HUES64 (cell line): ENCODE measurements around the gene RASGRF2.
"Not testable (repeated sequence)": the region's sequence is repeated elsewhere in the genome, so short reads cannot be mapped to it uniquely, and the experiment has no call there.

Experiments used
- H3K27ac ChIP-seq: 2 replicates; pipeline ENCODE4 v1.7.0; 2013; ENCODE audit warnings: low read depth, low read length, inconsistent platforms
- H3K27me3 ChIP-seq: 2 replicates; pipeline ENCODE4 v1.6.1; 2013; ENCODE audit warnings: mild to moderate bottlenecking, low read length; ENCODE audit not compliant: insufficient read depth
- H3K36me3 ChIP-seq: 2 replicates; pipeline ENCODE4 v1.6.1; 2013; ENCODE audit warnings: mild to moderate bottlenecking, low read length; ENCODE audit not compliant: insufficient read depth
- H3K4me1 ChIP-seq: 2 replicates; pipeline ENCODE4 v1.6.1; 2013; ENCODE audit warnings: mild to moderate bottlenecking, low read length, moderate library complexity; ENCODE audit not compliant: insufficient read depth
- H3K4me3 ChIP-seq: 2 replicates; pipeline ENCODE4 v1.5.1; 2013; ENCODE audit warnings: mild to moderate bottlenecking, low read length, moderate library complexity
- H3K9ac ChIP-seq: 2 replicates; pipeline ENCODE4 v1.6.1; 2013; ENCODE audit warnings: mild to moderate bottlenecking, low read depth, low read length
- H3K9me3 ChIP-seq: 2 replicates; pipeline ENCODE4 v1.6.1; 2013; ENCODE audit warnings: low read depth, low read length; ENCODE audit not compliant: insufficient read depth
- WGBS: fragments of 150-250, 120-280 bp; methylation state at CpG from one replicate; pipeline ENCODE4 v1.1.7; 2013; ENCODE audit warnings: missing lambda C conversion rate; 5-methylcytosine and 5-hydroxymethylcytosine counted together

The RASGRF2 gene

DNA sequence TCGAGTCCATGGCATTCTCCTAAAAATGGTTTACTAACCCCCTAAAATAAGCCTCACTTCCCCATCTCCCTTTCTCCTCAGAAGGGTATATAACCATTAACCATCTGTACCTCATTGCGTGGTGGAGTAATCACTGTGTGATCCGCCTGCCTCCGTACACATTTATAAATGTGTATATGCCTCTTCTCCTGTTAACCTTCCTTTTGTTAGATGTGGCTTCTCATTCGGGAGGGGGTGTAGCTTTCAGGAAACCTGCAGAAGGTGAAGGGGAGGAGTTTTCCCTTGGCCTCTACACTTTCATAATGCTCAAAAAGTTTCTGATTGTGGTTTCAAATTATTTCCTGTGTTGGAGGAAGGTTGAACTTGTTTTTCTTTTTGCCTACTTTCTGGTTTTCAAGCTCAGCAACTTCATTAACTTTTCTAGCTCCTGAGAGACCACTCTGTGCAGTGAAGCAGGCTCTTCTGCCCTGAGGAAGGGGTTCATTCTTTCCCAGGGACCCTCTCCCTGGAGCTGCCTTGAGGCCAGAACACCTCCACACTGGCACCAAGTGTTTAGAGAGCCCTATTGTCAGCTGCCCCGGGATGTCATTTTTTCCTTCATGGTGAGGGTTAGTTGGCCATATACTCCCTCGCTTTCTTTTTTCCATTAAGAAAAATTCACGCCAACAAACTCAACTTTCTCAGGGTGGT lies 46.9 kb downstream of the RASGRF2 start:
- no peak overlapping the region for H3K27ac ChIP-seq
- H3K4me3 ChIP-seq = no peak overlapping the region
- no peak overlapping the region for H3K9ac ChIP-seq
- H3K36me3 ChIP-seq = no peaks in the 10 kb centered on the region
- no peaks in the 10 kb centered on the region for H3K27me3 ChIP-seq
- H3K4me1 ChIP-seq = no peaks in the 10 kb centered on the region
- WGBS = 94% methylated on average over 5 of the region's 8 CpGs
- no peaks in the 10 kb centered on the region for H3K9me3 ChIP-seq

DNA sequence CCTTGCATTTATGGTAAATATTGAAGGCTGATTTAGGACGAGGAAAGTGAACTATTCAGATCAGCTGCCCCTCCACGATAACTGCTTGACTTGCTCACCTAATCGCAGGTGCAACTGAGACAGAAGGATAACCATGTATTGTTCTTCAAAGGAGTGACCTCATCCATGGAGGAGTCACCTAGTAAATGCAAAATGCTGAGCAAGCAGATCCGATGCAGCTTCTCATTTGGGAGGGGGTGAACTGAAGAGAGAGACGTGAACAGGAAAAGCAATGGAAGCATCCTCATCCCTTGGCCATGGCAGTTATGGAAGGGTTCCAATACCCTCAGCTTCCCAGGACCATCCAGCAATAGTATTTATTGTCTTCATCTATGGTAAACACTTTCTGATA lies 47.5 kb downstream of the RASGRF2 start:
- 91% methylated on average over 5 of the region's 5 CpGs for WGBS
- no peak overlapping the region for H3K4me3 ChIP-seq
- H3K4me1 ChIP-seq = no peaks in the 10 kb centered on the region
- no peak overlapping the region for H3K9ac ChIP-seq
- no peak overlapping the region for H3K27ac ChIP-seq
- no peaks in the 10 kb centered on the region for H3K36me3 ChIP-seq
- H3K9me3 ChIP-seq = no peaks in the 10 kb centered on the region
- no peaks in the 10 kb centered on the region for H3K27me3 ChIP-seq

DNA sequence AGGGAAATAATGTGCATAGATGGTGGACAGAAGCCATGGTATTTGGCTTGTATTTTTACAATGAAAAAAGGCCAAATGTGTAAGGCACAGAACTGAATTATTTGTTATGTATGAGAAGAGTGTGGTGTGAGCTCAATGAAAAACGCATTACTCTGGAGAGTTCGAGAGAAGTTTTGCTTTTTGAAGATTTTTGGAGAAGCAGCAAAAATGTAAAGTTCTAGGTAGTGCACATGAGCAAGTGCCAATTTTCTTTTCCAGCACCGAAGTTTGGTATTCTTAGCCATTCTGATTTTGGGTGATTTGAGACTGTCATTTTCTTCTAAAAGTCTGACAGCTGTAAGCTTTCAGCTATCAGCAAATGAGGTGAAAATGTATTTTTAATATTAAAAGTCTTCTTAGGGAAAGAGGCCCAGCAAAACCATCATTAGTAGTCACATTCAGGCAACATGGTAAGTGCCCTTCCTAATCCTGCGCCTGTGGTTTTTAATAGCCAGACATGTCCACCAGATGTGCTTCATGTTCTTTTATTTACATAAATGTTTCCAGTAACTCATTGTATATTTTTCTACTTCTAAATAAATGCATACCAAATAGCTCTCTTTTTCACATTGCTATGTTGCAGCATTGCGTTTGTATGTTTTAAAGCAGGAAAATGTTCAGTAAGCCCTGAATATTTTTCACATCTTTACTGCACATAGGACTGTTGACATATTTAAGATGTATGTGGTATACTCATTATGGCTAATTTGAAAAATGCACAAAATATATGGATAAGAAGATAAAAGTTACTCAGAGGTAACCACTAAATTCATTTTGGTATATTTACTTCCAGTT lies 50.4 kb downstream of the RASGRF2 start:
- Histone ChIP-seq H3K9ac (no peak overlapping the region), H3K4me1 (peaks cover 2% of the 10 kb centered on the region; the same call in 1 of the 2 replicates), H3K4me3 (no peak overlapping the region), H3K36me3 (no peaks in the 10 kb centered on the region), H3K27ac (no peak overlapping the region), H3K27me3 (no peaks in the 10 kb centered on the region), H3K9me3 (no peaks in the 10 kb centered on the region)
- 95% methylated on average over 5 of the region's 5 CpGs for WGBS

DNA sequence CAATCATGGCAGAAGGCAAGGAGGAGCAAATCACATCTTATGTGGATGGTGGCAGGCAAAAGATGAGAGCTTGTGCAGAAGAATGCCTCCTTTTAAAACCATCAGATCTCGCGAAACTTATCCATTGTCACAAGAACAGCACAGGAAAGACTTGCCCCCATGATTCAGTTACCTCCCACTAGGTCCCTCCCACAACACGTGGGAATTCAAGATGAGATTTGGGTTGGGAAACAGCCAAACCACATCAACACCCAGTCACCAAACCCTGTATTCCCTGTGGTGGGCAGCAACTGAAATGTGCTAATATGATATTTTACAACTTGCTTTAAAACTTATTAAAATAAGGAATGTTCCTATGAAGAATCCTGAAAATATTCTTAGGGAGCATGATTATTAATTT lies 54.2 kb downstream of the RASGRF2 start:
- no peaks in the 10 kb centered on the region for H3K27me3 ChIP-seq
- no peak overlapping the region for H3K27ac ChIP-seq
- H3K9me3 ChIP-seq = no peaks in the 10 kb centered on the region
- WGBS = 93% methylated on average over 3 of the region's 3 CpGs
- H3K4me1 ChIP-seq = peaks cover 9% of the 10 kb centered on the region
- no peak overlapping the region for H3K4me3 ChIP-seq
- H3K9ac ChIP-seq = no peak overlapping the region
- H3K36me3 ChIP-seq = no peaks in the 10 kb centered on the region

DNA sequence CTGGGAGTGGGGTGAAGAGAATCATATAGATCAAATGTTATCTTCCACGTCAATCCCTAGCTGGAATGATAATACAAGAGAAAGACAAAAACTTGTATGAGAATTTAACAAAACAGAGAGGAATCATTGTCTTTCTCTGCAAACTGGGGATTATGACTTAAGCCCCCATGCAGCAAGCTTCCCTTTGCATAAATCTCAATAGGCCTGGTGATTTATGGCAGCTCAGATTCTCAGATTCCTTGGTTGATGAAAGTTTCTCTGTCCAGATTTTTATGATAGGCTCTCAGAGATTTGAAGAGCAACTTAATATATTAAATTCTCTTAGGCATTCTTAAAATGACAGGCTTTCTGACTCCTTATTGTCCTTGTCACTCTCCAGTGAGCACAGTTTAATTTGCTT lies 56.0 kb downstream of the RASGRF2 start:
- Histone ChIP-seq H3K9ac (no peak overlapping the region), H3K27me3 (no peaks in the 10 kb centered on the region), H3K27ac (no peak overlapping the region), H3K36me3 (no peaks in the 10 kb centered on the region), H3K4me3 (no peak overlapping the region), H3K4me1 (peaks cover 12% of the 10 kb centered on the region), H3K9me3 (no peaks in the 10 kb centered on the region)
- WGBS = no CpG with 5 or more reads among the region's 1 CpG

DNA sequence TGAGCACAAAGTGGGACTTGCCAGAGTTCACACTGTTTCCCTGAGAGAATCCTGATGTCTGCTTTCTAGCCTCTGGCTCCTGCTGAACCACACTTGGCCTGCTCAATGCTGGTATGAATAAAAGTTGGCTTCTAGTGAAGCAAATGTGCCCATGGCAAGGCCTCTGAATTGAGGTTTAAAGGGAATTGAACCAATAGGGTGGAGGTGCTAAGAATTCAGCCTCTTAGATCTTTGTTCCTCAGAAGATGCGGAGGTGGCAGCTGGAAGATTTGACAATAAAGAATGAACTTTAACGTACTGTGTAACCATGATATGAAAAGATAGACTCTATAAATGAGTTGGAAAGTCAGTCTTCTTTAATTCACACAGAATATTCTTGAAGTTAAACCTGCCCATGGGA lies 57.2 kb downstream of the RASGRF2 start:
- Histone ChIP-seq H3K36me3 (no peaks in the 10 kb centered on the region), H3K9ac (no peak overlapping the region), H3K27me3 (no peaks in the 10 kb centered on the region), H3K4me3 (no peak overlapping the region), H3K4me1 (peaks cover 12% of the 10 kb centered on the region), H3K9me3 (no peaks in the 10 kb centered on the region), H3K27ac (no peak overlapping the region)
- WGBS = 100% methylated on average over 2 of the region's 2 CpGs

DNA sequence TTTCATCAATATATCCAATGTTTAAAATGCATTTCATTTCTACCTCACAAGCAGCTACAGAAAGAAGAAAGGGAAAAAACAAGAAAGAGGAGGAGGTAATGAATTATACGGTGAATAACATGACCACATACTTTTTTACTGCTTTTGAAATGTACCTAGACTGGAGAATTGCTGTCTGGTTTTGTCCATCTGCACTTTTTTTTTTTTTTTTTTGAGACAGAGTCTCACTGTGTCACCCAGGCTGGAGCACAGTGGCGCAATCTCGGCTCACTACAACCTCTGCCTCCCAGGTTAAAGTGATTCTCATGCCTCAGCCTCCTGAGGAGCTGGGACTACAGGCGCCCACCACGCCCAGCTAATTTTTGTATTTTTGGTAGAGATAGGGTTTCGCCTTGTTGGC lies 58.4 kb downstream of the RASGRF2 start:
- H3K4me3 ChIP-seq, H3K27ac ChIP-seq, H3K9ac ChIP-seq, H3K9me3 ChIP-seq, H3K27me3 ChIP-seq, H3K36me3 ChIP-seq: not testable (repeated sequence)
- peaks cover 12% of the 10 kb centered on the region for H3K4me1 ChIP-seq
- WGBS = 94% methylated on average over 6 of the region's 6 CpGs

DNA sequence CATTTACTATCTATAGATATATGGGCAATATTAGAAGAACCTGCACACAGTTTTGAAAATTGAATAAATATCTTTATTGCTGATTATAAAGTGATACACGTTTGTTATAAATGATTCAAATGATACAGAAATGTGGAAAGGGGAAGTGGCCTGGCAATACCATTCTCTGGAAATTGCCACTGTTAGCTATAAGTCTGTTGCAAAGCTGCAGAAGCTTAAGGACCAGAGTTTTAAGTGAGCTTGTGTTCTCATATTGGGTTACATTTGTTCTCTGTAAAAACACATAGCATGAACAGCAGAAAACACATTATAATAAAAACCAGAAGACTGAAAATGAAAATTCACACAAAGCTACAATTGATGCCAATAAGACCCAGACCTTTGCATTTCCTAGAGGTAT lies 59.6 kb downstream of the RASGRF2 start:
- no peak overlapping the region for H3K4me3 ChIP-seq
- H3K27ac ChIP-seq = no peak overlapping the region
- 93% methylated on average over 1 of the region's 1 CpG for WGBS
- H3K9ac ChIP-seq = no peak overlapping the region
- no peaks in the 10 kb centered on the region for H3K36me3 ChIP-seq
- H3K9me3 ChIP-seq = no peaks in the 10 kb centered on the region
- no peaks in the 10 kb centered on the region for H3K27me3 ChIP-seq
- peaks cover 12% of the 10 kb centered on the region for H3K4me1 ChIP-seq

DNA sequence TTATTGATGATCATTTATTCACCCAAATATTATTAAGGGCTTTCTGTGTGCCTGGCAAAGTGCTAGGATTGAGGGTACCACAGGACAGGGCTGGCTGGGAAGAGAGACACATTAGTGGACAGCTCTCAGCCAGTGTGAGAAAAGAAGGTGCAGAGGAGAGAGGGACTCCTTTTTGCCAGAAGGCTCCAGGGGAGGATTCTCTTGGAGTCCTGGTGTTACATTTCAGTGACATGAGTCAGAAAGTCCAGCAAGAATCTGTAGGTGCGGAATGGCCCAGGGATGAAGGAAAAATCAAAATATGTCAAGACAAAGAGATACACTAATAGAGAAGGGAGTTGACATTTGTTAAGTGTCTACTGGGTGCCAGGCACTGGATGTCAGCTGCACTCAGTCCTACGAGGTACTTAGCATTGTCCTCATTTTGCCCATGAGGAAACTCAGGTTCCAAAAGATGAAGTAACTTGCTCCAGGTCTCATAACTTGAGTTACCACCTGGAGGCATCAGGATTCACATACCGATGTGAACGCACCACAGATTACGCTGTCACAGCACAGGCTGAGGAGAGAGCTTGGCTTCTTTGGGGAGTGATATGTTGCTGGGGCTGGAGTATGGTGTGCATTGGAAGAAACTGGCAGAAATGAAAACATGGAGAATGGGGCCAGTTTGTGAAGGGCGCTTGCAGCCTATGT lies 60.5 kb downstream of the RASGRF2 start:
- no peak overlapping the region for H3K4me3 ChIP-seq
- H3K36me3 ChIP-seq = no peaks in the 10 kb centered on the region
- no peaks in the 10 kb centered on the region for H3K9me3 ChIP-seq
- H3K9ac ChIP-seq = no peak overlapping the region
- H3K4me1 ChIP-seq = peaks cover 9% of the 10 kb centered on the region
- H3K27me3 ChIP-seq = no peaks in the 10 kb centered on the region
- no peak overlapping the region for H3K27ac ChIP-seq
- 89% methylated on average over 6 of the region's 6 CpGs for WGBS

DNA sequence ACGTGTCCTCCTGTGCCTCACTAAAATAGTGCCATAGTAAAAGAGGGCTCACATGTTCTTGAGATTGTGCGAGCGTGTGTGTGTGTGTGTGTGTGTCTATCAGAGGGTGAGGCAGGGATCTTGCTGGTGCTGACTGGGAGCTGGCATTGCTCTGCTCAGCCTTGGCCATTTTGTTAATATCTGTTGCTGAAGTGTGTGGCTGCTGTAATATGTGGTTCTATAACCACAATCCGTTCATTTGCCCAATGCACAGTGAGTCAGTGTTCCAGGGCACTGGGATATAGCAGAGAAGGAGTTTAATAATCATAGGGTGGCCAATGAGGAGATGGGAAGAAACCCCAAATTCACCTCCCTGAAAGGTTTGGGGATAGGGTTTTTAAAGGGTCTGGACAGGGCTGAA lies 61.3 kb downstream of the RASGRF2 start:
- no peaks in the 10 kb centered on the region for H3K36me3 ChIP-seq
- 0 out of 2 replicates have a peak, but pooled peaks cover 3% of the 10 kb centered on the region for H3K4me1 ChIP-seq
- no peaks in the 10 kb centered on the region for H3K27me3 ChIP-seq
- H3K27ac ChIP-seq = no peak overlapping the region
- no peak overlapping the region for H3K9ac ChIP-seq
- WGBS = 95% methylated on average over 4 of the region's 4 CpGs
- H3K4me3 ChIP-seq = no peak overlapping the region
- no peaks in the 10 kb centered on the region for H3K9me3 ChIP-seq

DNA sequence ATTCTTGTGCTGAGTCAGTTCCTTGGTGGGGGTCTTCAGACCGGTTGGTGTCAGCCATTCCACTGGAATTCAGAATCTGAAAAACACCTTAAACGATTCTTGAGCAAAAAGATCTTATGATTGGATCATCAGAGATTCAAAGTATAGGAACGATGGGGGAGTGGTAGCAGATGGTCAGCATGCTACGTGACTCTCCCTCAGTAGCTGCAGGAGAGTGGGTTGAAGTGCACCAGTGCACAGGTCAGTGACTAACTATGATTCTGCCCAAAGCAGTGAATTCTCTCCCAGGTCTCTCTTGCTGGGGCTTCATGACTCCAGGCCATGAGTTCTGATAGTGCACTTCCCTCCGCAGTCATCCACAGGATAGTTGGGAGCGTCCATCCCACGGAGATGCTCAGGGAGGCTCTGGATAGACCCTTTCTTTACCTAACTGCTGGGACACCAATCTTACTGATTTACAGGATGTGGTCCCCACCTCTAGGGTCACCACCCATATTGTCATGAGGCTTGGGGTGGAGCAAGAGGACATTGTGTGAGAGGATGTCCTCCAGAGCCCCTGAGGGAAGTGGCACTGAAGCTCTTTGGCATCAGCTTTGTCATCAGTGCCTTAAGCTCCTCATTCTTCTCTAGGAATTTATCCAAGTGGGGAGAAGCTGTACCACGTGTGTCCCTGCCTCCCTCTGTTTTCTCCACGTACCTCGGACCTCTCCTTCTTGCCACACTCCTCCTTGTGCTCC lies 62.0 kb downstream of the RASGRF2 start:
- Histone ChIP-seq H3K27ac (no peak overlapping the region), H3K36me3 (no peaks in the 10 kb centered on the region)
- WGBS = 91% methylated on average over 10 of the region's 10 CpGs

More for the DNA sequence above, 62.0 kb downstream of the RASGRF2 start:
- Histone ChIP-seq H3K9ac (no peak overlapping the region), H3K9me3 (no peaks in the 10 kb centered on the region), H3K4me1 (0 out of 2 replicates have a peak, but pooled peaks cover 3% of the 10 kb centered on the region), H3K4me3 (no peak overlapping the region), H3K27me3 (no peaks in the 10 kb centered on the region)
